Right ventricle myocardium inferior (tissue), 1 donor: ENCODE results near the gene ARSJ. TPM values are rescaled to one million over a fixed set of nuclear protein-coding genes. Genes with fewer than 3 reads are reported as not detected.

ENCODE experiments used
- ATAC-seq: fragments of 200-7000 bp; cut with Tn5 transposase; one replicate; pipeline ENCODE4 v1.9.1; 2020; ENCODE audit warnings: mild to moderate bottlenecking, moderate library complexity
- DNase-seq: peaks from one replicate; pipeline ENCODE4 v3.0.0; 2021; ENCODE audit errors: missing footprints
- intact Hi-C: fragments of 100-400 bp; cut with DNase I; formaldehyde crosslinking; loops from one replicate; pipeline ENCODE4 v1.11.0; 2022
- total RNA-seq: library from RNA; stranded (reverse); fragmentation: NEBNext Ultra II Directional; extraction: Animal tissue kit (Norgen Biotek cat#: 25700); gene quantifications from one replicate; pipeline ENCODE4 v1.2.1, GENCODE V29; 2021
- donor health status: DM: no; HTN: yes; CAD: no; lungs with severe emphysema.

ARSJ gene
- total RNA-seq, 1 donor from 2014 or later: 0.54 TPM

GRCh38 chr4:113996599-113997177 is 17.2 kb upstream of the ARSJ start:
- DNase-seq (no peak), ATAC-seq (no peak)
- intact Hi-C loops: no loop called here

- intact Hi-C loops: no loop called here
- DNase-seq (no peak), ATAC-seq (no peak)
Measured at GRCh38 chr4:113993887-113994286, 14.4 kb upstream of the ARSJ start.

- DNase-seq (no peak), ATAC-seq (no peak)
- intact Hi-C loops: no loop called here
Measured at GRCh38 chr4:113990886-113991285, 11.4 kb upstream of the ARSJ start.

GRCh38 chr4:113987382-113987941 is 8.0 kb upstream of the ARSJ start:
- no peak for DNase-seq
- ATAC-seq: no peak
- intact Hi-C loops: no loop called here

GRCh38 chr4:113982181-113982580 is 2.7 kb upstream of the ARSJ start:
- intact Hi-C loops: no loop called here
- ATAC-seq (no peak), DNase-seq (no peak)

GRCh38 chr4:113981591-113981990 is 2.1 kb upstream of the ARSJ start:
- intact Hi-C loops: no loop called here
- ATAC-seq (no peak), DNase-seq (no peak)

GRCh38 chr4:113979905-113980615 is 613 bp upstream of the ARSJ start:
- ATAC-seq (no peak), DNase-seq (no peak)
- intact Hi-C loops: no loop called here

- DNase-seq (no peak), ATAC-seq (peak; percentile 14)
- intact Hi-C loops: no loop called here
Measured at GRCh38 chr4:113978561-113979147, 793 bp downstream of the ARSJ start.

- DNase-seq (no peak), ATAC-seq (no peak)
- intact Hi-C loops: no loop called here
Measured at GRCh38 chr4:113978105-113978504, 1.3 kb downstream of the ARSJ start.

- ATAC-seq: no peak
- DNase-seq: no peak
- intact Hi-C loops: no loop called here
Measured at GRCh38 chr4:113977526-113977855, 2.0 kb downstream of the ARSJ start.

GRCh38 chr4:113976741-113977525 is 2.5 kb downstream of the ARSJ start:
- intact Hi-C loops: no loop called here
- ATAC-seq (no peak), DNase-seq (no peak)

- intact Hi-C loops: no loop called here
- ATAC-seq: no peak
- no peak for DNase-seq
Measured at GRCh38 chr4:113975578-113975977, 3.9 kb downstream of the ARSJ start.

GRCh38 chr4:113974467-113974866 is 5.0 kb downstream of the ARSJ start:
- no peak for ATAC-seq
- intact Hi-C loops: no loop called here
- DNase-seq: no peak

- ATAC-seq: no peak
- intact Hi-C loops: no loop called here
Measured at GRCh38 chr4:113973345-113973744, 6.1 kb downstream of the ARSJ start.

GRCh38 chr4:113972781-113973180 is 6.7 kb downstream of the ARSJ start:
- intact Hi-C loops: no loop called here
- no peak for DNase-seq
- no peak for ATAC-seq

More at GRCh38 chr4:113973345-113973744, 6.1 kb downstream of the ARSJ start:
- DNase-seq: no peak

- intact Hi-C loops: no loop called here
- ATAC-seq (no peak), DNase-seq (no peak)
Measured at GRCh38 chr4:113971706-113972360, 7.6 kb downstream of the ARSJ start.

- DNase-seq (no peak), ATAC-seq (no peak)
- intact Hi-C loops: no loop called here
Measured at GRCh38 chr4:113969709-113970334, 9.6 kb downstream of the ARSJ start.

- intact Hi-C loops: no loop called here
- ATAC-seq (no peak), DNase-seq (no peak)
Measured at GRCh38 chr4:113968473-113968872, 11.0 kb downstream of the ARSJ start.

GRCh38 chr4:113967687-113968086 is 11.8 kb downstream of the ARSJ start:
- DNase-seq: no peak
- intact Hi-C loops: no loop called here

More at GRCh38 chr4:113967687-113968086, 11.8 kb downstream of the ARSJ start:
- no peak for ATAC-seq
